Epithelial cell of proximal tubule (primary cell): ENCODE results near the gene KLHL30. TPM values are rescaled to one million over a fixed set of nuclear protein-coding genes. Genes with fewer than 3 reads are reported as not detected.

Experiments
- DNase-seq: peaks from one replicate; pipeline ENCODE4 v3.0.0-alpha.2; 2011; ENCODE audit warnings: low read depth
- H3K4me3 ChIP-seq: 2 replicates; pipeline ENCODE4 v1.5.1; 2011; ENCODE audit warnings: low read depth, mild to moderate bottlenecking, low read length
- CTCF ChIP-seq: conservative IDR thresholded peaks from 2 replicates; pipeline ENCODE4 v1.5.1; 2012; ENCODE audit warnings: low read depth, mild to moderate bottlenecking, low read length
- total RNA-seq: library from RNA; depleted of rRNA; stranded (reverse); fragments of >200 nt; gene quantifications from 2 replicates; pipeline ENCODE4 v1.2.3, GENCODE V29; 2015

The KLHL30 gene
- total RNA-seq, 1 donor from 2014 or later = 1.7 TPM

- TF ChIP-seq CTCF = no peak
- no peak overlapping the region for H3K4me3 ChIP-seq
- no peak for DNase-seq
These were observed 11.5 kb downstream of the KLHL30 start for GRCh38 chr2:238149841-238150572.

GRCh38 chr2:238150686-238151085, 12.2 kb downstream of the KLHL30 start:
- DNase-seq = no peak
- no peak for TF ChIP-seq CTCF
- H3K4me3 ChIP-seq = no peak overlapping the region

GRCh38 chr2:238151205-238151604, 12.7 kb downstream of the KLHL30 start:
- no peak for TF ChIP-seq CTCF
- no peak for DNase-seq
- no peak overlapping the region for H3K4me3 ChIP-seq

GRCh38 chr2:238151628-238152235, 13.3 kb downstream of the KLHL30 start:
- H3K4me3 ChIP-seq = no peak overlapping the region
- TF ChIP-seq CTCF = no peak
- no peak for DNase-seq

- TF ChIP-seq CTCF = peak; percentile 43
- H3K4me3 ChIP-seq = no peak overlapping the region
- no peak for DNase-seq
These were observed 14.6 kb downstream of the KLHL30 start for GRCh38 chr2:238152771-238153688.

DNA sequence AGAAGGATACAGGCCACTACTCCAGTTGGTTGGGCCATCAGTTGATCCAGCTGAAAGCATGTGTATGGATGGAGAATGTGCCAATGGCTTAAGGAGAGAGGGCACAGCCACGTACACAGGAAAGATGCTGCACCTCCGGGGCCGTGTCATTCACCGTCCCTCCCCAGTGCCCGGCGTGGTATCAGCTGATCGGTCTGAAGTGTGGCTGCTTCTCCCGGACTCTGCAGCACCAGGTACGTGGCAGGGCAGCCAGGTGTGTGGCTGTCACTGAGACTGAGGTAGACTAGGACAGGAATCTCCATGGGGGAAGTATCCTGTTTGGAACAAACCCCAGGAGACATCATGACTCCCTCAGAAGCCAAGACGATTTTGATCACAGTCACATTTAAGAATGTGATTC, 16.1 kb downstream of the KLHL30 start:
- DNase-seq = no peak
- H3K4me3 ChIP-seq = no peak overlapping the region
- no peak for TF ChIP-seq CTCF
